Purkinje cell (primary cell): ENCODE data around the gene ARL6IP6. TPM values are rescaled to one million over a fixed set of nuclear protein-coding genes. Genes with fewer than 3 reads are reported as not detected.

Experiments
- polyA plus RNA-seq: library from polyadenylated mRNA; unstranded; fragments of >200 nt; fragmentation: Nextera tagmentation; gene quantifications from 2 replicates; pipeline ENCODE4 v1.2.1, GENCODE V29; 2014

The ARL6IP6 gene
- 5.6 and 8.9 TPM in 2 replicates for polyA plus RNA-seq

GRCh38 chr2:152718076-152718908 lies at the start of gene ARL6IP6:
ARL6IP6 (plus strand) TSS chr2:152718620; CDS start chr2:152718625, 5 bp downstream.

GRCh38 chr2:152717228-152718075 lies 968 bp upstream of the ARL6IP6 start, which contains the start of gene PRPF40A:
PRPF40A (minus strand) TSS chr2:152717461; CDS start chr2:152717439, 22 bp downstream.

Other genes starting within 250 kb of the ARL6IP6 start
- gene PRPF40A, start 1.2 kb upstream of the ARL6IP6 start, polyA plus RNA-seq: 41.5 and 50.1 TPM in 2 replicates